WTC11 (cell line): ENCODE measurements around the gene HHIPL2. TPM values are rescaled to one million over a fixed set of nuclear protein-coding genes. Genes with fewer than 3 reads are reported as not detected.

Experiments
- ATAC-seq: fragments of 200-7000 bp; cut with Tn5 transposase; 2 replicates; pipeline ENCODE4 v1.10.0; 2021; ENCODE audit warnings: mild to moderate bottlenecking, moderate library complexity
- CTCF ChIA-PET: fragments of 300-600 bp; sonication (Branson Sonifier 250); formaldehyde crosslinking; loops from one replicate; lab custom pipeline; 2021; ENCODE audit warnings: antibody characterized with exemption; lab: Charles Lee
- POLR2A ChIA-PET: fragments of 350-600 bp; sonication (Branson Sonifier 250); formaldehyde crosslinking; loops from one replicate; lab custom pipeline; 2021; ENCODE audit warnings: antibody characterized with exemption; lab: Charles Lee
- DNase-seq: peaks from one replicate; pipeline ENCODE4 v3.0.0; 2021; ENCODE audit warnings: low spot score
- H3K27ac Mint-ChIP-seq: 2 replicates; pipeline ENCODE4 v1.8.0; 2021; ENCODE audit warnings: mixed read lengths
- H3K27me3 Mint-ChIP-seq: 2 replicates; pipeline ENCODE4 v1.8.0; 2021; ENCODE audit warnings: low read depth, mild to moderate bottlenecking, moderate library complexity, mixed read lengths
- H3K36me3 Mint-ChIP-seq: 2 replicates; pipeline ENCODE4 v1.8.0; 2021; ENCODE audit warnings: mixed read lengths
- H3K4me1 Mint-ChIP-seq: 2 replicates; pipeline ENCODE4 v1.8.0; 2022; ENCODE audit warnings: mixed read lengths
- H3K4me3 Mint-ChIP-seq: 2 replicates; pipeline ENCODE4 v1.8.0; 2021; ENCODE audit warnings: mild to moderate bottlenecking, moderate library complexity, mixed read lengths
- H3K9me3 Mint-ChIP-seq: 2 replicates; pipeline ENCODE4 v1.8.0; 2021; ENCODE audit warnings: mixed read lengths
- AFF4 ChIP-seq: sonication (generic); formaldehyde crosslinking; IDR thresholded peaks from 2 replicates; pipeline ENCODE4 v1.8.1; 2023; ENCODE audit warnings: mild to moderate bottlenecking, missing genetic modification reagents, borderline replicate concordance
- AR ChIP-seq: fragments of 250-450 bp; sonication (Bioruptor Pico); IDR thresholded peaks from 2 replicates; pipeline ENCODE4 v1.9.0; 2021; ENCODE audit warnings: mild to moderate bottlenecking
- ATF3 ChIP-seq: sonication (generic); formaldehyde crosslinking; conservative IDR thresholded peaks from 2 replicates; pipeline ENCODE4 v1.8.1; 2022; ENCODE audit warnings: mild to moderate bottlenecking, missing genetic modification reagents
- CREB1 ChIP-seq: sonication (generic); formaldehyde crosslinking; IDR thresholded peaks from 2 replicates; pipeline ENCODE4 v1.8.0; 2023; ENCODE audit warnings: mild to moderate bottlenecking, missing genetic modification reagents
- ELF4 ChIP-seq: sonication (generic); formaldehyde crosslinking; IDR thresholded peaks from 2 replicates; pipeline ENCODE4 v1.8.1; 2022; ENCODE audit warnings: low read depth, mild to moderate bottlenecking, moderate library complexity, missing genetic modification reagents
- ERG ChIP-seq: fragments of 250-450 bp; sonication (Bioruptor Pico); IDR thresholded peaks from 2 replicates; pipeline ENCODE4 v1.8.0; 2021; ENCODE audit warnings: mild to moderate bottlenecking
- GABPB1 ChIP-seq: sonication (generic); formaldehyde crosslinking; IDR thresholded peaks from 2 replicates; pipeline ENCODE4 v1.8.1; 2023; ENCODE audit warnings: mild to moderate bottlenecking, missing genetic modification reagents
- GTF2I ChIP-seq: fragments of 250-450 bp; sonication (Bioruptor Pico); conservative IDR thresholded peaks from 2 replicates; pipeline ENCODE4 v1.4.0; 2021; ENCODE audit warnings: mild to moderate bottlenecking
- HMGA2 ChIP-seq: fragments of 250-450 bp; sonication (Bioruptor Pico); IDR thresholded peaks from 2 replicates; pipeline ENCODE4 v1.4.0; 2021; ENCODE audit warnings: mild to moderate bottlenecking, moderate library complexity
- JAZF1 ChIP-seq: fragments of 250-450 bp; sonication (Bioruptor Pico); IDR thresholded peaks from 2 replicates; pipeline ENCODE4 v1.9.0; 2021; ENCODE audit warnings: moderate library complexity, mild to moderate bottlenecking, inconsistent platforms
- MXD4 ChIP-seq: fragments of 250-450 bp; sonication (Bioruptor Pico); IDR thresholded peaks from 2 replicates; pipeline ENCODE4 v1.8.0; 2021; ENCODE audit warnings: mild to moderate bottlenecking, moderate library complexity, borderline replicate concordance
- RORB ChIP-seq: fragments of 250-450 bp; sonication (Bioruptor Pico); IDR thresholded peaks from 2 replicates; pipeline ENCODE4 v1.9.0; 2021; ENCODE audit warnings: mild to moderate bottlenecking
- SOX15 ChIP-seq: fragments of 250-450 bp; sonication (Bioruptor Pico); IDR thresholded peaks from 2 replicates; pipeline ENCODE4 v1.9.0; 2021; ENCODE audit warnings: mild to moderate bottlenecking
- TP53 ChIP-seq: sonication (generic); formaldehyde crosslinking; IDR thresholded peaks from 2 replicates; pipeline ENCODE4 v1.8.1; 2023; ENCODE audit warnings: mild to moderate bottlenecking, missing genetic modification reagents
- ZMAT4 ChIP-seq: fragments of 250-450 bp; sonication (Bioruptor Pico); IDR thresholded peaks from 2 replicates; pipeline ENCODE4 v1.9.0; 2021; ENCODE audit warnings: mild to moderate bottlenecking
- ZNF138 ChIP-seq: sonication (generic); formaldehyde crosslinking; conservative IDR thresholded peaks from 2 replicates; pipeline ENCODE4 v1.8.1; 2022; ENCODE audit warnings: mild to moderate bottlenecking, moderate library complexity, missing genetic modification reagents
- ZNF416 ChIP-seq: fragments of 250-450 bp; sonication (Bioruptor Pico); IDR thresholded peaks from 2 replicates; pipeline ENCODE4 v1.9.0; 2021; ENCODE audit warnings: mild to moderate bottlenecking, inconsistent platforms
- total RNA-seq: library from RNA; stranded (reverse); gene quantifications from 3 replicates; pipeline ENCODE4 v1.2.3, GENCODE V29; 2021
- TF ChIP-seq, protein P1 (sequence below): sonication (generic); formaldehyde crosslinking; IDR thresholded peaks from 2 replicates; pipeline ENCODE4 v1.8.1; 2022; ENCODE audit warnings: missing genetic modification reagents, borderline replicate concordance

Gene HHIPL2
- total RNA-seq, 1 experiment from 2014 or later: 0.11 TPM

- Mint-ChIP-seq H3K4me3 (no peak overlapping the region), H3K27ac (no peak overlapping the region), H3K9me3 (peaks cover 7% of the 10 kb centered on the region), H3K36me3 (no peaks in the 10 kb centered on the region), H3K27me3 (no peaks in the 10 kb centered on the region), H3K4me1 (no peaks in the 10 kb centered on the region)
- no peak for DNase-seq
- CTCF ChIA-PET: no interaction called here
- no peak for TF ChIP-seq GTF2I
- no peak for TF ChIP-seq CREB1 (CRISPR knock-in tag)
- TF ChIP-seq ATF3 (CRISPR knock-in tag): no peak
- TF ChIP-seq MXD4 (CRISPR knock-in tag): no peak
- TF ChIP-seq RORB: no peak
- TF ChIP-seq, all 79 proteins: peak for 0
- ATAC-seq: no peak
- POLR2A ChIA-PET: no interaction called here
Observed at GRCh38 chr1:222529916-222530315, 18.0 kb downstream of the HHIPL2 start.

DNA sequence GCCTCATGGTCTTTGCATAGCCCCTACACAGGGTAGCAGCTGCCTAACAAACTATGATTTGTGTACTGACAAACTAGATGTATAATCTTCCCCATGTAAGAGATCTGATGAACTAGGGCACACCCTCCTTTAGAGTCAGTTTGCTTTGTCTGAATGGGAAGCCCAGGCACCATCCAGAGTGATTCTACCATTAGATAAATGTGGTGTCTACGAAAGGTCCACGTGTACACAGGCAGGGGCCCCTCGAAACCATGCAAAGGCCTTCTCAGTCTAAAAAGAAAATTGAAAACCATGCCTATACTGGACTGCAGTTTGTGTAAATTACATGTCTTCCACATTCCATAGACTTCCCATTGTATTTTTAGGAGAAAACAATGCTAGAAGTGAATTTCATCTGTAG, 18.7 kb downstream of the HHIPL2 start:
- DNase-seq (no peak), ATAC-seq (no peak)
- Mint-ChIP-seq H3K36me3 (no peaks in the 10 kb centered on the region), H3K9me3 (peaks cover 7% of the 10 kb centered on the region)
- TF ChIP-seq SOX15 (CRISPR knock-in tag) (no peak), GABPB1 (CRISPR knock-in tag) (no peak), TP53 (CRISPR knock-in tag) (no peak), ERG (CRISPR knock-in tag) (no peak)
- TF ChIP-seq, protein P1, sequence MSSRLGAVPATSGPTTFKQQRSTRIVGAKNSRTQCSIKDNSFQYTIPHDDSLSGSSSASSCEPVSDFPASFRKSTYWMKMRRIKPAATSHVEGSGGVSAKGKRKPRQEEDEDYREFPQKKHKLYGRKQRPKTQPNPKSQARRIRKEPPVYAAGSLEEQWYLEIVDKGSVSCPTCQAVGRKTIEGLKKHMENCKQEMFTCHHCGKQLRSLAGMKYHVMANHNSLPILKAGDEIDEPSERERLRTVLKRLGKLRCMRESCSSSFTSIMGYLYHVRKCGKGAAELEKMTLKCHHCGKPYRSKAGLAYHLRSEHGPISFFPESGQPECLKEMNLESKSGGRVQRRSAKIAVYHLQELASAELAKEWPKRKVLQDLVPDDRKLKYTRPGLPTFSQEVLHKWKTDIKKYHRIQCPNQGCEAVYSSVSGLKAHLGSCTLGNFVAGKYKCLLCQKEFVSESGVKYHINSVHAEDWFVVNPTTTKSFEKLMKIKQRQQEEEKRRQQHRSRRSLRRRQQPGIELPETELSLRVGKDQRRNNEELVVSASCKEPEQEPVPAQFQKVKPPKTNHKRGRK (CRISPR knock-in tag): no peak
- TF ChIP-seq, all 79 proteins: peak for 0
- POLR2A ChIA-PET: interaction anchor here (0.7 kb wide), 1 partner anchor 8 kb away, joined by 4 read pairs; no protein-coding TSS in a partner anchor
- Mint-ChIP-seq H3K27ac (no peak overlapping the region), H3K27me3 (no peaks in the 10 kb centered on the region), H3K4me1 (no peaks in the 10 kb centered on the region), H3K4me3 (no peak overlapping the region)
- CTCF ChIA-PET: interaction anchor here (1.0 kb wide), 1 partner anchor 64 kb away, joined by 3 read pairs; no protein-coding TSS in a partner anchor

DNA sequence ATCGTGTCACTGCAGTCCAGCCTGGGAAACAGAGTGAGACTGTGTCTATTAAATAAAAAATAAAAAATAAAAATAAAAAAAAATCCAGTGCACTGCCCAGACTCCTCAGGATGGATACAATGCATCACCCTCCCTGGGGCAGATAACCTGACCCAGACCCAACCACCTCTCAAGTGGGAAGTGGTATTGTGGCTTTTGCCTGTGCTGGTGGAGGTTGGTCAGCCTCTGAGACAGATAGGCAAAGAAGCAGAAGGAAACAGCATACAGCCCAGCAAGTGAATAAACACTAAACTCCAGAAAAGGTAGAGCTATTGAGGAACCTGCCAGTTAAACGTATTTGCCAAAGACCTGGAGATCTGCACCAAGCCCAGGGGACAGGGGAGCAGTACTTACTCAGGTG, 22.0 kb downstream of the HHIPL2 start:
- TF ChIP-seq AR (CRISPR knock-in tag) (no peak), AFF4 (CRISPR knock-in tag) (no peak), JAZF1 (CRISPR knock-in tag) (no peak), ZNF416 (CRISPR knock-in tag) (no peak), ZMAT4 (no peak), ZNF138 (CRISPR knock-in tag) (no peak), HMGA2 (CRISPR knock-in tag) (no peak), ELF4 (CRISPR knock-in tag) (no peak)
- POLR2A ChIA-PET: no interaction called here
- Mint-ChIP-seq H3K4me1 (no peaks in the 10 kb centered on the region), H3K36me3 (no peaks in the 10 kb centered on the region), H3K9me3 (peaks cover 7% of the 10 kb centered on the region), H3K4me3 (no peak overlapping the region), H3K27ac (no peak overlapping the region), H3K27me3 (no peaks in the 10 kb centered on the region)
- no peak for DNase-seq
- CTCF ChIA-PET: no interaction called here
- no peak for ATAC-seq
